ENCODE data around the gene ZNF329. TPM values are rescaled to one million over a fixed set of nuclear protein-coding genes. Genes with fewer than 3 reads are reported as not detected.
A peak's percentile ranks its signal among the peaks of the same experiment; 100 is the strongest.

ZNF329 gene
- total and polyA plus RNA-seq, 2 of the 13 experiments (the other 11 are each of a cell fraction or from before 2014, with no cell fraction given), result 3.8 to 9.6 TPM

- TF ChIP-seq GZF1 (CRISPR knock-in tag; IDR thresholded peaks at IDR 0.05) (no peak), ZNF646 (CRISPR knock-in tag; IDR thresholded peaks at IDR 0.05) (no peak), MLX (CRISPR knock-in tag; IDR thresholded peaks at IDR 0.05) (0 out of 2 replicates have a peak, but pooled peaks have one; percentile 6), MIXL1 (CRISPR knock-in tag; IDR thresholded peaks at IDR 0.05) (no peak), ZNF770 (CRISPR knock-in tag; IDR thresholded peaks at IDR 0.05) (peak; percentile 31), HNRNPLL (IDR thresholded peaks at IDR 0.05; ENCODE audit: low read depth, low read length, poor library complexity, severe bottlenecking) (peak; percentile 78), ELF3 (CRISPR knock-in tag; IDR thresholded peaks at IDR 0.05) (peak; percentile 45; the same call in 1 of the 2 replicates), MEF2D (CRISPR knock-in tag; IDR thresholded peaks at IDR 0.05) (0 out of 2 replicates have a peak, but pooled peaks have one; percentile 48), PLSCR1 (CRISPR knock-in tag; IDR thresholded peaks at IDR 0.05; ENCODE audit: borderline replicate concordance) (no peak), SSRP1 (CRISPR knock-in tag; IDR thresholded peaks at IDR 0.05) (no peak), ZNF232 (CRISPR knock-in tag; IDR thresholded peaks at IDR 0.05; ENCODE audit: borderline replicate concordance) (peak; percentile 29; the same call in 1 of the 2 replicates), ZNF260 (CRISPR knock-in tag; IDR thresholded peaks at IDR 0.05; ENCODE audit: borderline replicate concordance, low read depth) (no peak), TCF7 (IDR thresholded peaks at IDR 0.05; ENCODE audit: low read depth) (no peak), ZNF597 (CRISPR knock-in tag; IDR thresholded peaks at IDR 0.05) (no peak), ELF1 (CRISPR knock-in tag; IDR thresholded peaks at IDR 0.05) (peak; percentile 83), MTA3 (CRISPR knock-in tag; IDR thresholded peaks at IDR 0.05) (no peak), ZNF615 (CRISPR knock-in tag; IDR thresholded peaks at IDR 0.05; ENCODE audit: borderline replicate concordance) (no peak)
These were observed 32.6 kb upstream of the ZNF329 start, which contains the start of gene ZNF274 (continued) for GRCh38 chr19:58182989-58183816.
